Measurements from ENCODE around the gene SASH3.

The SASH3 gene

GRCh38 chrX:129824620-129825019 lies 44.9 kb downstream of the SASH3 start:
- Histone ChIP-seq H3K9ac (ENCODE audit: low read length in 5 of 5) (no peak overlapping the region), H3K4me1 (ENCODE audit: control insufficient read depth in 5 of 5, insufficient read depth in 5 of 5, low read length in 5 of 5) (peaks cover 0 to 2% (median 0%) of the 10 kb centered on the region in 5 donors), H3K27me3 (ENCODE audit: control insufficient read depth in 5 of 5, insufficient read depth in 4 of 5, low read length in 5 of 5) (peaks cover 0 to 10% (median 0%) of the 10 kb centered on the region in 5 donors), H3K4me3 (ENCODE audit: low read depth in 1 of 5, low read length in 5 of 5) (no peak overlapping the region), H3K9me3 (ENCODE audit: control insufficient read depth in 5 of 5, low read length in 5 of 5) (no peaks in the 10 kb centered on the region), H3K27ac (ENCODE audit: low read depth, low read length) (no peak overlapping the region), H3K36me3 (ENCODE audit: control insufficient read depth in 5 of 5, insufficient read depth in 5 of 5, low read length in 5 of 5) (peaks cover 0 to 11% (median 0%) of the 10 kb centered on the region in 5 donors)

- Histone ChIP-seq H3K27ac (ENCODE audit: low read depth, low read length) (no peak overlapping the region), H3K9me3 (ENCODE audit: control insufficient read depth in 5 of 5, low read length in 5 of 5) (no peaks in the 10 kb centered on the region), H3K27me3 (ENCODE audit: control insufficient read depth in 5 of 5, insufficient read depth in 4 of 5, low read length in 5 of 5) (peaks cover 0 to 13% (median 0%) of the 10 kb centered on the region in 5 donors), H3K9ac (ENCODE audit: low read length in 5 of 5) (no peak overlapping the region), H3K4me3 (ENCODE audit: low read depth in 1 of 5, low read length in 5 of 5) (no peak overlapping the region), H3K4me1 (ENCODE audit: control insufficient read depth in 5 of 5, insufficient read depth in 5 of 5, low read length in 5 of 5) (peaks cover 0 to 2% (median 0%) of the 10 kb centered on the region in 5 donors), H3K36me3 (ENCODE audit: control insufficient read depth in 5 of 5, insufficient read depth in 5 of 5, low read length in 5 of 5) (peaks cover 0 to 11% (median 0%) of the 10 kb centered on the region in 5 donors)
These were observed 46.2 kb downstream of the SASH3 start for GRCh38 chrX:129825746-129826505.

- peaks cover 0 to 19% (median 0%) of the 10 kb centered on the region in 5 donors for H3K27me3 ChIP-seq (ENCODE audit: control insufficient read depth in 5 of 5, insufficient read depth in 4 of 5, low read length in 5 of 5)
- no peak overlapping the region for H3K9ac ChIP-seq (ENCODE audit: low read length in 5 of 5)
- H3K27ac ChIP-seq (ENCODE audit: low read depth, low read length), result no peak overlapping the region
- no peaks in the 10 kb centered on the region for H3K9me3 ChIP-seq (ENCODE audit: control insufficient read depth in 5 of 5, low read length in 5 of 5)
- H3K4me1 ChIP-seq (ENCODE audit: control insufficient read depth in 5 of 5, insufficient read depth in 5 of 5, low read length in 5 of 5), result peaks cover 0 to 3% (median 0%) of the 10 kb centered on the region in 5 donors
- H3K4me3 ChIP-seq (ENCODE audit: low read depth in 1 of 5, low read length in 5 of 5), result no peak overlapping the region
- peaks cover 0 to 11% (median 0%) of the 10 kb centered on the region in 5 donors for H3K36me3 ChIP-seq (ENCODE audit: control insufficient read depth in 5 of 5, insufficient read depth in 5 of 5, low read length in 5 of 5)
These were observed 50.7 kb downstream of the SASH3 start for GRCh38 chrX:129830494-129830893.

- H3K9ac ChIP-seq (ENCODE audit: low read length in 5 of 5), result no peak overlapping the region
- no peak overlapping the region for H3K4me3 ChIP-seq (ENCODE audit: low read depth in 1 of 5, low read length in 5 of 5)
- H3K4me1 ChIP-seq (ENCODE audit: control insufficient read depth in 5 of 5, insufficient read depth in 5 of 5, low read length in 5 of 5), result peaks cover 0 to 3% (median 0%) of the 10 kb centered on the region in 5 donors
- H3K27me3 ChIP-seq (ENCODE audit: control insufficient read depth in 5 of 5, insufficient read depth in 4 of 5, low read length in 5 of 5), result peaks cover 0 to 17% (median 0%) of the 10 kb centered on the region in 5 donors
- no peaks in the 10 kb centered on the region for H3K9me3 ChIP-seq (ENCODE audit: control insufficient read depth in 5 of 5, low read length in 5 of 5)
- H3K36me3 ChIP-seq (ENCODE audit: control insufficient read depth in 5 of 5, insufficient read depth in 5 of 5, low read length in 5 of 5), result peaks cover 0 to 9% (median 0%) of the 10 kb centered on the region in 5 donors
- H3K27ac ChIP-seq (ENCODE audit: low read depth, low read length), result no peak overlapping the region
These were observed 51.5 kb downstream of the SASH3 start for GRCh38 chrX:129831091-129831885.

GRCh38 chrX:129833153-129833990 lies 53.6 kb downstream of the SASH3 start:
- peaks cover 0 to 13% (median 3%) of the 10 kb centered on the region in 5 donors for H3K27me3 ChIP-seq (ENCODE audit: control insufficient read depth in 5 of 5, insufficient read depth in 4 of 5, low read length in 5 of 5)
- no peak overlapping the region for H3K9ac ChIP-seq (ENCODE audit: low read length in 5 of 5)
- no peak overlapping the region for H3K4me3 ChIP-seq (ENCODE audit: low read depth in 1 of 5, low read length in 5 of 5)
- H3K9me3 ChIP-seq (ENCODE audit: control insufficient read depth in 5 of 5, low read length in 5 of 5), result no peaks in the 10 kb centered on the region
- no peak overlapping the region for H3K27ac ChIP-seq (ENCODE audit: low read depth, low read length)
- H3K36me3 ChIP-seq (ENCODE audit: control insufficient read depth in 5 of 5, insufficient read depth in 5 of 5, low read length in 5 of 5), result peaks cover 0 to 5% (median 3%) of the 10 kb centered on the region in 5 donors
- peaks cover 0 to 3% (median 0%) of the 10 kb centered on the region in 5 donors for H3K4me1 ChIP-seq (ENCODE audit: control insufficient read depth in 5 of 5, insufficient read depth in 5 of 5, low read length in 5 of 5)

- H3K27ac ChIP-seq (ENCODE audit: low read depth, low read length), result no peak overlapping the region
- peaks cover 0 to 5% (median 3%) of the 10 kb centered on the region in 5 donors for H3K27me3 ChIP-seq (ENCODE audit: control insufficient read depth in 5 of 5, insufficient read depth in 4 of 5, low read length in 5 of 5)
- no peak overlapping the region for H3K9ac ChIP-seq (ENCODE audit: low read length in 5 of 5)
- no peaks in the 10 kb centered on the region for H3K9me3 ChIP-seq (ENCODE audit: control insufficient read depth in 5 of 5, low read length in 5 of 5)
- H3K36me3 ChIP-seq (ENCODE audit: control insufficient read depth in 5 of 5, insufficient read depth in 5 of 5, low read length in 5 of 5), result peaks cover 0 to 10% (median 3%) of the 10 kb centered on the region in 5 donors
- no peak overlapping the region for H3K4me3 ChIP-seq (ENCODE audit: low read depth in 1 of 5, low read length in 5 of 5)
- H3K4me1 ChIP-seq (ENCODE audit: control insufficient read depth in 5 of 5, insufficient read depth in 5 of 5, low read length in 5 of 5), result peaks cover 0 to 16% (median 8%) of the 10 kb centered on the region in 5 donors
These were observed 57.1 kb downstream of the SASH3 start for GRCh38 chrX:129836827-129837226.

GRCh38 chrX:129840344-129840743 lies 60.6 kb downstream of the SASH3 start:
- Histone ChIP-seq H3K9ac (ENCODE audit: low read length in 5 of 5) (no peak overlapping the region), H3K27ac (ENCODE audit: low read depth, low read length) (no peak overlapping the region), H3K36me3 (ENCODE audit: control insufficient read depth in 5 of 5, insufficient read depth in 5 of 5, low read length in 5 of 5) (peaks cover 0 to 10% (median 3%) of the 10 kb centered on the region in 5 donors), H3K9me3 (ENCODE audit: control insufficient read depth in 5 of 5, low read length in 5 of 5) (no peaks in the 10 kb centered on the region), H3K27me3 (ENCODE audit: control insufficient read depth in 5 of 5, insufficient read depth in 4 of 5, low read length in 5 of 5) (peaks cover 0 to 7% (median 3%) of the 10 kb centered on the region in 5 donors), H3K4me1 (ENCODE audit: control insufficient read depth in 5 of 5, insufficient read depth in 5 of 5, low read length in 5 of 5) (peaks cover 0 to 27% (median 20%) of the 10 kb centered on the region in 5 donors), H3K4me3 (ENCODE audit: low read depth in 1 of 5, low read length in 5 of 5) (peak overlapping the region in 3 of 5 donors; percentile 3 to 32 (median 21))

- H3K27me3 ChIP-seq (ENCODE audit: control insufficient read depth in 5 of 5, insufficient read depth in 4 of 5, low read length in 5 of 5), result peaks cover under 1 to 7% (median 4%) of the 10 kb centered on the region in 5 donors
- H3K36me3 ChIP-seq (ENCODE audit: control insufficient read depth in 5 of 5, insufficient read depth in 5 of 5, low read length in 5 of 5), result peaks cover 0 to 5% (median 3%) of the 10 kb centered on the region in 5 donors
- peak overlapping the region; percentile 80 for H3K27ac ChIP-seq (ENCODE audit: low read depth, low read length)
- peaks cover 0 to 27% (median 20%) of the 10 kb centered on the region in 5 donors for H3K4me1 ChIP-seq (ENCODE audit: control insufficient read depth in 5 of 5, insufficient read depth in 5 of 5, low read length in 5 of 5)
- H3K9ac ChIP-seq (ENCODE audit: low read length in 5 of 5), result peak overlapping the region; percentile 48 to 82 (median 65)
- peak overlapping the region; percentile 64 to 81 (median 72) for H3K4me3 ChIP-seq (ENCODE audit: low read depth in 1 of 5, low read length in 5 of 5)
- H3K9me3 ChIP-seq (ENCODE audit: control insufficient read depth in 5 of 5, low read length in 5 of 5), result no peaks in the 10 kb centered on the region
These were observed 62.9 kb downstream of the SASH3 start for GRCh38 chrX:129842510-129843208.

- Histone ChIP-seq H3K36me3 (ENCODE audit: control insufficient read depth in 5 of 5, insufficient read depth in 5 of 5, low read length in 5 of 5) (peaks cover 0 to 5% (median 3%) of the 10 kb centered on the region in 5 donors), H3K27me3 (ENCODE audit: control insufficient read depth in 5 of 5, insufficient read depth in 4 of 5, low read length in 5 of 5) (peaks cover 0 to 7% (median 4%) of the 10 kb centered on the region in 5 donors), H3K27ac (ENCODE audit: low read depth, low read length) (peak overlapping the region; percentile 80), H3K9me3 (ENCODE audit: control insufficient read depth in 5 of 5, low read length in 5 of 5) (no peaks in the 10 kb centered on the region), H3K4me3 (ENCODE audit: low read depth in 1 of 5, low read length in 5 of 5) (peak overlapping the region; percentile 64 to 81 (median 72)), H3K9ac (ENCODE audit: low read length in 5 of 5) (peak overlapping the region; percentile 56 to 82 (median 67)), H3K4me1 (ENCODE audit: control insufficient read depth in 5 of 5, insufficient read depth in 5 of 5, low read length in 5 of 5) (peaks cover 0 to 27% (median 20%) of the 10 kb centered on the region in 5 donors)
These were observed 63.4 kb downstream of the SASH3 start for GRCh38 chrX:129843209-129843458.

Data from subcutaneous abdominal adipose tissue (tissue), 5 donors.